HG02610 (cell line): Measurements from ENCODE around the gene RNF150.

Experiments
- ATAC-seq: cut with Tn5 transposase; IDR thresholded peaks from one replicate; pipeline ENCODE4 v1.9.1; 2021; ENCODE audit warnings: mild to moderate bottlenecking, moderate library complexity; ENCODE audit not compliant: unreplicated experiment

RNF150 gene

DNA sequence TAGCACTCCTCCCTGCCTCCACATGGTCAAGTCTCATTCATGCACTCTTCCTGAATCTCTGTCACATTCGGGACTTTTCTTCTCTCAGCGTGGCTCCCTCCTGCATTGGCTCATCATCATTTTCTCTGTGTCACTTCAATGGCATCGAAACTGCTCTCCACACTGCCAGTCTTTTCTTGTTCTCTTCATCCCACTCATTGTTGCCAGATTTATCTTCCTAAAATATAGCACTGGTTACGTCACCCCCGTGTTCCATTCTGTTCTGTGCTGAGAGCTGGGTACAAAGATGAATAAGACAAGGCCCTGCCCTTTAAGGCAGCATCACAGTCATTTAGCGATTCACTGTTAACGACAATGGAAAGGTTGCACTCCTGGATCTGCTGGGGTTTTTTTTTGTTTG, 202.7 kb downstream of the RNF150 start:
- no peak for ATAC-seq

DNA sequence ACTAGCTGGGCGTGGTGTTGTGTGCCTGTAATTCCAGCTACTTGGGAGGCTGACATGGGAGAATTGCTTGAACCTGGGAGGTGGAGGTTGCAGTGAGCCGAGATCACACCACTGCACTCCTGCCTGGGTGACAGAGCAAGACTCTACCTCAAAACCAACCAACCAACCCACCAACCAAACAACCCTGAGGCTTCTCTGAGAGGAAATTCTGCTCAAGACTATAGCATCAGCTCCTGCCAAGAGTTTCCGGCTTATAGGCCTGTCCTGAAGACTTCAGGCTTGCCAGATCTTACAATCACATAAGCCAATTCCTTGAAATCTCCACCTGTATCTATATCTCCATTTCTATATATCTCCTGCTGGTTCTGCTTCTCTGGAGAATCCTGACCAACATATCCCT, 203.3 kb downstream of the RNF150 start:
- no peak for ATAC-seq

- no peak for ATAC-seq
Measured at GRCh38 chr4:140928880-140929279, 204.4 kb downstream of the RNF150 start.

- no peak for ATAC-seq
Measured at GRCh38 chr4:140926672-140927071, 206.6 kb downstream of the RNF150 start.

GRCh38 chr4:140925417-140925816, 207.9 kb downstream of the RNF150 start:
- ATAC-seq, result no peak

DNA sequence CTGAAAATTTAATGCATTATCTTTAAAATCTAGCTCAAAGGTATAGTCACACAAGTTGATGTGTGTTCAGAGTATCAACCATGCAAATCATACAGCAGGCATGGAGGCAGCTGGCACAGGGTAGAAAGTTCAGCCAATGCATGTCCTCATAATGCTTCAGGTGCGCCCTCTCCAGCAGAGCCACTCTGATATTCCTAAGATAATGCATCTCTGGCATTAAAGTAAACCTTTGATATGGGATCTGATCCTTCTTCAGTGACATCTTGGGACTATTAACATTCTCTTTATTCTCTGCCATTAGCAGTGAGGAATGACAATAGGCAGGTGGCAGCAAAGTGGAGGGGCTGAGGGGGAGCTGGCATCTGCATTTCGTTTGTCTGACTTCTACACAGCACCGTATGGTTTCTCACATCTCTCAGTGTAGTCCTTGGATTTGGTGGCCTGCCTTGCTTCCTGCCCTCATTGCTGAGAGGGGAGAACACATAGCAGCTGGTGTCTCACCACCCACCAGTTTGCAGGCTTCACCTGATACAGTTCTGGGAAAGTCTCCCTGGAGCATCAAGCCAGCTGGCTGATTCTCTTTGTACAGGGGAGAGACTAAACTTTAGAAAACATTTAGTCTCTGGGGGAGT, 208.4 kb downstream of the RNF150 start:
- ATAC-seq, result no peak

DNA sequence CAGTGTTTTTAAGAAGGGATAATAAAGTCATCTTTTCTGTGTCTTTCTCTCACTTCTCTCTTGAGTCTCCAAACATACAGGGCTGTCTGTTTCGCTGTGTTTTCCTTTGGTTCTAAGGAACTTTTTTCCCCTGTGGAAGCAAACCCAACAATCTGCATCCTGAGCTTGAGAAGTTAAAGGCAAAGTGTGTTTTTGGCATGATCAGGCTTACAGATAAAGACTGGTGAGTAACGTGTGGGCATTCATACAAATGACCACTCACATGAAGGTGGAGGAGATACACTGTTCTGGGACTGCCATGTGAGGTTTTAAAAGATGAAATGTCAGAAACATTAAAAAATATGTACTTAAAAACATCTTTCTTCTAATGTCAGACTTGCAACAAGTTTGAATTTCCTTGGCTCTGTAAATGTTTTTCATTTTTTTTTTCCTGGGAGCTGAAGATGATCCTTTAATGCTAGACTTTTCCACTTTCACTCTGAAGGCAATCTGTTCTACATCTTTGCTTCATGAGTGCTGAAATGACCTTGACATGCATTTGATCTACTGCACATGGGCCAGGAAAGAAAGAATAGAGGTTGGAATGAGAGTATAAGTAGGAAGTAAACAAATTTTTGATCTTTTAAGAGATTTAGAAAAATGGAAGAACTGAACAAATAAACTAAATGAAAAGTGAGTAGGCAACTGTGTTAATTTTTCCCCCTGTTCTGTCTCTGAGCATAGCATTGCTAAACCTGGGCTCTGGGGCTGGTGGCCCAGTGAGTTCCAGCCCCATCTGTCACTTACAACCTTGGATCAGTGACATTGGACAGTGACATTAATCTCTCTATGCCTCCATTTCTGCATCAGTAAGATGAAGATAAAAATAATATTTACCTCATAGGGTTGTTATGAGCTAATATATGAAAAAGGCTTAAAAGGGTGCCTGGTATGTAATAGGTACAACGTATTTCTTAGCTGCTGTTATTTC, 226.0 kb downstream of the RNF150 start:
- no peak for ATAC-seq

DNA sequence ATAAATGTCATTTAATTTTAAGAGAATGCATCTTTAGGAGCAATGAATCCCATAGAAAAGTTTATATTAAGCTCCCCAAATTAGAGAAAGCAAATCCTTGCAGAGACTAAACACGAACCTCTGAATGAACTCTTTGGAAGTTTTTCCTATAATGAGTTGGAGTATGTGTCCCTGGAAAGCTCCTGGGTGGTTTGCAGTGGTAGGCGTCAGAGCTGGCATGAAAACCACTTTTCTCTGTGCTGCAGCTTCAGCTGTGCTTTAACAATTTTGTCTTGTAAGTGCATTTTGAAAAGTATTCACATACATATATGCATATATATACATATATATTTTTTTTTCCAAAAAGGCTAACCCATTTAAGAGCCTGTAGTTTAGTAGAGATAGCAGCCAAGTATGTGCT, 228.4 kb downstream of the RNF150 start:
- no peak for ATAC-seq

GRCh38 chr4:140903522-140904475, 229.5 kb downstream of the RNF150 start:
- no peak for ATAC-seq

DNA sequence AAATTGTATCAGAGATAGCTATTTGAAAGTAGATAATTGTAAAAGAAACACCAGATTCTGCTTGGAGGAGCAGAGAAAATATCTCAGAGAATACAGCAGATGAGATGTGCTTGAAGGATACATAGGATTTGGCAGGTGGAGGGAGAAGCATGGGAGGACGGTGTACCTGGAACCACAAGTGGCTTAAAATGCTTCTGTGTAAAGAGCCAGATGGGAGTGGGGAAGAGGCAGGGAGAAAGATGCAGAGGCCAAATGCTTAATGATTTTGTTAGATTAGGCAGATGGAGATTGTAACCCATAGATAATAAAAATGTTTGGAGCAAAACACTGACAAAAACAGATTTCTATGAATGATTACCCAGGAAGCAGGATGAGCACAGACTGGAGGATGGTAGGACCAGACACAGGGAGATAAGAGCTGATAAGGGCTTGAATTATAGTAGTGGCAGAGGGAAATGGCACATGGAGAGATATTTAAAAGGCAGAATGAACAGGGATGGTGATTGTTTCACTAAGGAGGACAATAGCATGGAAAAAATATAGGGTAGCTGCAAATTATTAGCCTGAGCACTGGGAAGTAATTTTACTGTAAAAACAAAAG, 231.4 kb downstream of the RNF150 start:
- ATAC-seq, result no peak

GRCh38 chr4:140893939-140894338, 239.3 kb downstream of the RNF150 start:
- ATAC-seq, result no peak

DNA sequence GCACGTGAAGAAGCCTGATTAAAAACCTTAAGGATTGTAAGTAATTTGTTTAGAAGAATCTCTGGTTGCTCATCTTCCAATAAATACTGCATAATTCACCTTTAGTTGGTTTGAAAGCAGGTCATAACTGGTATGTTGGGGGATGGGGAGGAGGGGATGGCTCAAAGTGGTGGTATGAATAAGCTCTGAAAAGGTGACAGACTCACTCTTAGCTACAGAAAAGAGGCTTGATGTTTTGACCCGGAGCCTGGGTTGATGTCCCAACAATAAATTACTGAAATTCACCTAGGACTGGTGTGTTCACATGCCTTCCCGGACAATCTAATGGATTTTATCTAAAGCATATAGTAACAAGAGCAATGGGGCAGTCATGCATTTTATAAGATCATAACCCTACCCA, 245.2 kb downstream of the RNF150 start:
- ATAC-seq, result no peak

DNA sequence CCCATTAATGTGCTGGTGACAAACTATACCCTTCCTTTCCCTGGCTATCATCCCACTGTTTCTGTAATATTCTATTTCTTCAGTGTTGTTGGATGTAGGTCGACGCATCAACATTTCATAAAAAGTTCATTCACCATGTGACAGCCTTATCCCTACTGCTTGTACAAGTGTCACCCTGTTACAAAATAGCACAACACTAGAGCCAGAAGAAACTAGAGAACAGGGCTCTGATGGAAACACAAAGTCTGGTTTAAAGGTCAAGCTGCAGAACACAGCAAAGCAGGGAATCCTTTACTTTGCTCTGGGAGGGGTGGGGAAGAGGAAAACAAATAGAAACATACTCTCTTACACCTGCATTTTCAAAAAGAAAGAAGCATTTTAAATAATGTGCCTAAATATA, 245.8 kb downstream of the RNF150 start:
- no peak for ATAC-seq

- peak; percentile 86 for ATAC-seq
Measured at GRCh38 chr4:140884431-140885058, 248.7 kb downstream of the RNF150 start.

DNA sequence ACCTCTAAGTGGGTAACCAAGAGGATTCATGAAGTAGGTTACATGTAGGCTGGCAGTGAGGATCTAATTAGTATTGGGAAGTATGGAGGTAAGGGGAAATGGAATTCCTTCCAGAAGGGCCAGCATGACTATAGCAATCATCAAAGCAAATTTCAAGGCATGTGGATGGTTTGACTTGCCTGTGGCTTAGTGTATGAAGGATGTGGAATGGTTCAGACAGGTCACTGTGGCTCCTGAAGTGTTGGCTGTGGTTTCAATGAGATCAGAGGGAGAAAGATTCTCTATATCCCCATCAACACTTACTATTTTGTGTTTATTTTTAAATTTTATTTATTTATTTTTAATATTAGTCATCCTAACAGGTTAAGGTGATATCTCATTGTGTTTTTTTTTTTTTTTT, 255.5 kb downstream of the RNF150 start:
- no peak for ATAC-seq

GRCh38 chr4:140876615-140877364, 256.5 kb downstream of the RNF150 start:
- ATAC-seq, result no peak

GRCh38 chr4:140875746-140876452, 257.4 kb downstream of the RNF150 start:
- ATAC-seq, result no peak

DNA sequence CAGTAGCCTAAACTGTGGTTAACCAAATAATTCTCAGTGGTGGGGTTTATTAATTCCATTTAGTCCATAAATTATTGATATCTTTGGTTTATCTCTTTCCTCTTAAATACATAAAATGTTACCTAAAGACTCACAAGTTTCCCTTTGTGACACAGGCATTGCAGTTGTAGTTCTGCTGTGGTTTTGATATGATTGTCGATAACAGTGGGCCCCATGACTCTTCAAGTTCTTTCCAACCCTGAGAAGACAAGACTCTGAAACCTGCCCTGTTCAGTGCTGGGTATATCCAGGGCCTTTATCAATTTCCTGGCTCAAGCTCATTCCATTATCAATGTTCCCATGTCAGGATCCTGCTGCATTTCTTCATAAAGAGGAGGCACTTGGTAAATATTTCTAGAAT, 259.2 kb downstream of the RNF150 start:
- no peak for ATAC-seq

DNA sequence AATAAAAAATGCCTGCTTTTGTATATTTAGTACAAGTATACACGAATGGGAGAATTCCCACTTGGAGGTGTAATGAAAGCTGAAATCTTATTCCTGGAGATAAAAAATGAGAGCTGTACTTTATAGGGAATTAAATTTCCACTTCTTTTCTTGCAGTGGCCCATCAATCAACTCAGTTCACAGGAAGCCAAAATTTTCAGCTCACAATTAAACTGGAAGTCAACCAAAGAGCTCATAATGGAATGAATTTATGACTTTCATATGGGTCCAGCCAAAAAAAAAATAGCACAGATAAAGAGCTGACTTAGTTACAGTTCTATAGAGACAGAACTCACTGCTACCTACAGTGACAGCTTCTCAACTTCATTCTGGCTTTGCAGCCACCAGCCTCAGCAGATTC, 261.9 kb downstream of the RNF150 start:
- ATAC-seq, result no peak
